HG02759 (cell line): ENCODE measurements around the gene LSM12.
A peak's percentile ranks its signal among the peaks of the same experiment; 100 is the strongest.
"Not testable (repeated sequence)": the region's sequence is repeated elsewhere in the genome, so short reads cannot be mapped to it uniquely, and the experiment has no call there.

ENCODE experiments used
- ATAC-seq: cut with Tn5 transposase; IDR thresholded peaks from one replicate; pipeline ENCODE4 v1.9.1; 2021; ENCODE audit warnings: mild to moderate bottlenecking, moderate library complexity; ENCODE audit not compliant: unreplicated experiment

The LSM12 gene

DNA sequence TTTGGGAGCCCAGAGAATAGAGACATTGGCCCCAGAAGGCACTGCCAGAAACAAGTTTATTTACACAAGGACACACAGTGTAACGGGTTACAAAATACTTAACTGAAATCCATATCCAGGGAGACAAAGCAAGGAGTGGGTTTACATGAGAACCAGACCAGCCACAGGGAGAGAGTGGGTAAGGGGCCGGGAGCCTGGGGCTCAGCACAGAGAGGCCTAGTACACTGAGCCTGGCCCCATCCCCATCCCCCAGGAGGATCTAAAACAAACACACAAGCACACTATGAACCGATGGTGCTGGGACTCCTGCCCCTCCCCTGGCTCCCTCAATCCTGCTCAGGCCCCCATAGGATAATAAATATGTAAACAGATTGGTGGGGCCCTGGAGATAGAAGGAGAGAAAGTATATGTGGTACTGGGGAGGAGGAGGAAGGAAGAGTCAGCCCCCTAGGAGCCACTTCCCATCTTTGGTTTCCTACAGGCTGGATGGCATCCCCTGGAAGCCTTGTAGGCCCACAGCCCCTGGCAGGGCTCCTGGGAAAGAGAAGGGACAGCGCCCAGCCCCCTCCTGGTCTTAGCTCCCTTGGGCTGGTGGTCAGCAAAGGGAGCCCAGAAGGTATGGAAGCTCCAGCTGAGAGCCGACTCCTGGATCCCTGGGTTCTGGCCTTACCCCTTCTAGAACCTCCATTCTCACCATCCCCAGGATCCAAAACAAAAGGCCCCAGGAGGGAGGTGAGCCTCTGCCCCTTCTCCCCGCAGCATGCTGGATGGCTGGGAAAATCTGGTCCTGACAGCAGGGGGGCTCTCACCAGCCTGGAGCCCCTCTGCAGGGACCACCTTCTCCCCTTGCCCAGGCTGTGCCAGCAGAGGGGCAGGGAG is 10.5 kb upstream of the LSM12 start:
- no peak for ATAC-seq

DNA sequence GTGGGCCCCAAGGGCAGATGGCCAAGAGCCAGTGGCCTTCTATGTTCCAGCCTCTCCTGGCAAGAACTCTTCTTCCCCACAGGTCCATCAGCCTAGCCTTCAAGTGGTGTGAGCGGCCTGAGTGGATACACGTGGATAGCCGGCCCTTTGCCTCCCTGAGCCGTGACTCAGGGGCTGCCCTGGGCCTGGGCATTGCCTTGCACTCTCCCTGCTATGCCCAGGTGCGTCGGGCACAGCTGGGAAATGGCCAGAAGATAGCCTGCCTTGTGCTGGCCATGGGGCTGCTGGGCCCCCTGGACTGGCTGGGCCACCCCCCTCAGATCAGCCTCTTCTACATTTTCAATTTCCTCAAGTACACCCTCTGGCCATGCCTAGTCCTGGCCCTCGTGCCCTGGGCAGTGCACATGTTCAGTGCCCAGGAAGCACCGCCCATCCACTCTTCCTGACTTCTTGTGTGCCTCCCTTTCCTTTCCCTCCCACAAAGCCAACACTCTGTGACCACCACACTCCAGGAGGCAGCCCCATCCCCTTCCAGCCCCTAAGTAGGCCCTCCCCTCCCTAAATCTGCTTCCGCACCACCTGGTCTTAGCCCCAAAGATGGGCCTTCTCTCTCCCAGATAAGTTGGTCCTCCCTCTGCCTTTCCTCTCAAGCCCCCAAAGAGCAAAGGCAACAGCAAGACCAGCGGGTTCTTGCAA is 9.3 kb upstream of the LSM12 start:
- no peak for ATAC-seq

- no peak for ATAC-seq
Observed at GRCh38 chr17:44074911-44075285, 8.4 kb upstream of the LSM12 start.

- ATAC-seq, result no peak
Observed at GRCh38 chr17:44074231-44074910, 7.9 kb upstream of the LSM12 start.

GRCh38 chr17:44071772-44072171 is 5.3 kb upstream of the LSM12 start:
- no peak for ATAC-seq

DNA sequence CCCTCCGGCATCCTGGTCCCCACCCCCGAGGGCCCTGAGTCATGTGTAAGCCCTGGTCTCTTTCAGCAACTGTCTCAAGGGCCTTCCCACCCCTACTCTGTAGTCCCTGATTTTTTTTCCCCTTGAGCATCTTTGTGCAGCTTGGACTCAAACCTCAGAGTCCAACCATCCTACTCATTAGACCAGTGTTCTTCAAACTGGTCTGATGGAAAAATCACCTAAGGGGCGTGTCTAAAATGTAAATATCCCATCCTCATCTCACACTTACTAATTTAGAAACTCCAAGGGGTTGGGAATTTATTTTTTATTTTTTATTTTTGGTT is 4.7 kb upstream of the LSM12 start:
- ATAC-seq, result no peak

GRCh38 chr17:44070455-44071197 is 4.2 kb upstream of the LSM12 start, which contains the start of gene G6PC3:
Gene G6PC3 (plus strand): TSS chr17:44070735. CDS start chr17:44070966, 231 bp downstream.
- peak; percentile 76 for ATAC-seq

DNA sequence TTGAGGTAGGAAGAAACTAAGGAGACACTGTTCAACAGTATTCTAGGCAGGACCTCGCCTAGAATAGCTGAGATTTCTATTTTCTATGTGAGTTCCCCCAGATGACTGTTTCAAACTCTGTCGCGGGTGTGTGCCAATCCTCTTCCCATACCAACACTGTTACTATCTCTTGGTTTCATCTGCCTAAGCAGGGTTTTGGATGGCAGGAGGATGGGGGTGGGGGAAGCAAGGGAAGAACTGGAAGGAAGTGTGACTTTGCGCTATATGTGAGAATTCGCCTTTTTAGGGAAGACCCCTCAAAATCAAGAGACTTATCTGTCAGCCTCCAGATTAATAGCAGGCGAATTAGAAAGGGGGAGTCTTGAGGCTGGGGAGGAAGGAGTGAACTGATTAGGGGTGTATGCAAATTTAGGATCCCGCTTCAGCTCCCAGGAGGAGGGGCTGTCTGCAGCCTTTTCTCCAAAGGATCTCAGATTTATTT is 3.5 kb upstream of the LSM12 start:
- ATAC-seq, result peak; percentile 2

- no peak for ATAC-seq
Observed at GRCh38 chr17:44067545-44067940, 1.1 kb upstream of the LSM12 start.

DNA sequence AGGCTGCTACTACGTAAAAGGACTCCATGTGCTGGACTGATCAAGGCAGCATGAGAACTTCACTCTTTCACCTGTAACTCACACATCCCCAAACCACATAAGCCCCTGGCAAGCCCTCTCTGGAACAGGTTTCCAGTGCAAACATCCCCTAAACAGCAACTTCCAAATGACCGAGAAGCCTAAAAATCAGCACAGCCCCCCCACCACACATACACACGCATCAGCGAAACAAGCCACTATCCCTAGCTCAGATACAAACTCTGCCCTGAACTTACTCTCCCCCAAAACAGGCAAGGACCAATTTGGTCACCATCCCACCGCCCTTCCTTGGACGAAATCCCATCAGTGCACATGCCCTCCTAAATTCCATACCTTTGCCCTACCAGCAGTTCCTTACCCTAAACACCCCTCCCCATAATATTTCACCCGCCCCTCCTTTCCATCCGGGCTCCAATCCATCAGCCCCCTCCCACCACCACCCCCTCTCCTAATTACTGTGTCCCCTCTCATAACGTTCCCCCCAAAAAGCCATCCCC is 735 bp downstream of the LSM12 start:
- ATAC-seq, result no peak

GRCh38 chr17:44063704-44064639 is 2.5 kb downstream of the LSM12 start:
- no peak for ATAC-seq

DNA sequence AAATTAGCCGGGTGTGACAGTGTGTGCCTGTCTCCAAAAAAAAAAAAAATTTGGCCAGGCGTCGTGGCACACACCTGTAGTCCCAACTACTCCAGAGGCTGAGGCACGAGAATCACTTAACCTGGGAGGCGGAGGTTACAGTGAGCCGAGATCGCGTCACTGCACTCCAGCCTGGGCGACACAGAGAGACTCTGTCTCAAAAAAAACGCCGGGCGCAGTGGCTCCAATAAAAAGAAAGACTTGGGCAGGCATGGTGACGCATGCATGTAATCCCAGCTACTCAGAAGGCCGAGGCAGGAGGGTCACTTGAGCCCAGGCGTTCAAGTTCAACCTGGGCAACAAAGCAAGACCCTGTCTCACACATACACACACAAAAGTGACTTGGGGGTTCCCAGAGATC is 3.6 kb downstream of the LSM12 start:
- ATAC-seq, result no peak

DNA sequence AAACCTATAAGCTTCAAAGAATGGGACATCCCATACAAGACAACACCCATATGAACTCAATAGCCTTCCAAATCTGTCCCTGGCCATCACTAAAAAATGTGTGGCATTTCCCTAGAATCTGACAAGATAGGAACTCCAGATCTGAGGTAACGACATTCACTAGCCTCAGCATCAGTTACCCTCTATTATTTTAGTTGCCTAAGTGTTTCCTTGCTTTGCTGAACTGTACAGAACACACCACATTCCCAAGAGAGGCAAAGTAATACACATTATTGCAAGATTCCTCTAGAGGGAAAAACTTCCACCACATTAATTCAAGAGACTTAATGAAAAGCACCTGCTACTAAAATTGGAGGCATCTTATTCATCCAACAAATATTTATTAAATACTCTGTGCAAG is 5.0 kb downstream of the LSM12 start:
- no peak for ATAC-seq

GRCh38 chr17:44059101-44059892 is 7.2 kb downstream of the LSM12 start:
- ATAC-seq, result no peak

- ATAC-seq, result no peak
Observed at GRCh38 chr17:44053125-44053872, 13.2 kb downstream of the LSM12 start.

GRCh38 chr17:44049294-44050060 is 17.0 kb downstream of the LSM12 start:
- no peak for ATAC-seq

- ATAC-seq, result not testable (repeated sequence)
Observed at GRCh38 chr17:44046893-44047292, 19.6 kb downstream of the LSM12 start.
